Hematopoietic multipotent progenitor cell (in vitro differentiated cells): ENCODE data around the gene PCDHGA1. TPM values are rescaled to one million over a fixed set of nuclear protein-coding genes. Genes with fewer than 3 reads are reported as not detected.

Experiments used
- DNase-seq, 3 donors: peaks; one replicate each; pipeline ENCODE4 v3.0.0-alpha.2; 2011 to 2015; ENCODE audit warnings: low read depth in 2 of 3, low spot score in 2 of 3
- total RNA-seq: library from RNA; depleted of rRNA; stranded (reverse); fragments of >200 nt; gene quantifications from one replicate; pipeline ENCODE4 v1.2.3, GENCODE V29; 2012

Gene PCDHGA1
- total RNA-seq, 1 donor, result under 0.01 TPM

DNA sequence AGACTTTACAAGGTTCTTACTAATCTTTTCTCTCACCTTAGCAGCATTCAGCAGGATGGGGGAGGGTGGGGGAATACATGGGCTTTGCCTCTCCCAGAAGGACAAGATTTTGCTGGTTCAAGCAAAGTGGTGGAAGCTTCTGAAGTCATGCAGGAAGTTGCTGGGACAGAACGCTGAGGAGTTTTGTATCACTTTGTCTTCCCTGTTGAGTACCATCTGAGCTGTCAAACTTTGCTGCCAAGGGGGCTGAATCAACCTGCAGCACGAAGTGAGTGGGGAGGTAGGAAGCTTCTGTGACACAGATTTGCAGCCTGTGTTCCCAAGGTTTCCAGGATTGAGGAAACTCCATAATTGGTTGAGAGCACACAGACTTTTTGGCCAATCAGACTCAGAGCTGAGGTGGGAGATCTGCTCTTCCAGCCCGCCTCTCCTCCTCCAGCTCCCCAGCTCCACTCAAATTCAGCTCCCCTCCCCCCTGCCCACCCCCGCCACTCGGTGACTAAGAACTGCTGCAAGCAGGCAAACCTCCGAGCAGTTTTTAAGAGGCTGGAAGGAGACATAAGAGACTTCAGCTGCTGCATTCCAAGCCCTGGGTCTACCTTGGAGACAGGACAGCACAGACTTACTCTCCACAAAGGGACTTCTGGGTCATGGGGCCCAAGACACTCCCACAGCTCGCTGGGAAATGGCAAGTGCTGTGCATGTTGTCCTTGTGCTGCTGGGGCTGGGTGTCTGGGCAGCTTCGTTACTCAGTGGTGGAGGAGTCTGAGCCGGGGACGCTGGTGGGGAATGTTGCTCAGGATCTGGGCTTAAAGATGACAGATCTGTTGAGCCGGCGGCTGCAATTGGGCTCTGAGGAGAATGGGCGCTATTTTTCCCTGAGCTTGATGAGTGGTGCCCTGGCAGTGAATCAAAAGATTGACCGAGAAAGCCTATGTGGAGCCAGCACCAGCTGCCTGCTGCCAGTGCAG lies 158.6 kb downstream of the PCDHGA1 start, which contains the start of gene PCDHGC5:
Gene PCDHGC5, plus strand, starts transcription at position 491 of the 971 bp plus-strand sequence. Its CDS starts 160 bp downstream, at position 651.
- no peak for DNase-seq

DNA sequence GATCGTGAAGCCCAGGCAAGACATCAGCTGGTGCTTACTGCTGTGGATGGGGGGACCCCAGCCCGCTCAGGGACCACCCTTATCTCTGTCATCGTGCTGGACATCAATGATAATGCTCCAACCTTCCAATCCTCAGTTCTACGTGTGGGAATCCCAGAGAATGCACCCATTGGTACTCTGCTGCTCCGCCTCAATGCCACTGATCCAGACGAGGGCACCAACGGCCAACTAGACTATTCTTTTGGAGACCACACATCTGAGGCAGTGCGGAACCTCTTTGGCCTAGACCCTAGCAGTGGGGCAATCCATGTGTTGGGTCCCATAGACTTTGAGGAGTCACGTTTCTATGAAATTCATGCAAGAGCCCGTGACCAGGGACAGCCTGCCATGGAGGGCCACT lies 159.5 kb downstream of the PCDHGA1 start:
- DNase-seq, result no peak

DNA sequence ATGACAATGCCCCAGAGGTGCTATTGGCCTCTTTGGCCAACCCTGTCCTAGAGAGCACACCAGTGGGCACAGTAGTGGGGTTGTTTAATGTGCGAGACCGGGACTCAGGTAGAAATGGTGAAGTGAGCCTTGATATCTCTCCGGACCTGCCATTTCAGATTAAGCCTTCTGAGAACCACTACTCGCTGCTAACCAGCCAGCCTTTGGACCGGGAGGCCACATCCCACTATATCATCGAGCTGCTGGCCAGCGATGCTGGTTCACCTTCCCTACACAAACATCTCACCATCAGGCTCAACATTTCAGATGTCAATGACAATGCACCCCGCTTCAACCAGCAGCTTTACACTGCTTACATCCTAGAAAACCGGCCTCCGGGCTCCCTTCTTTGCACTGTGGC lies 160.0 kb downstream of the PCDHGA1 start:
- DNase-seq, result no peak

DNA sequence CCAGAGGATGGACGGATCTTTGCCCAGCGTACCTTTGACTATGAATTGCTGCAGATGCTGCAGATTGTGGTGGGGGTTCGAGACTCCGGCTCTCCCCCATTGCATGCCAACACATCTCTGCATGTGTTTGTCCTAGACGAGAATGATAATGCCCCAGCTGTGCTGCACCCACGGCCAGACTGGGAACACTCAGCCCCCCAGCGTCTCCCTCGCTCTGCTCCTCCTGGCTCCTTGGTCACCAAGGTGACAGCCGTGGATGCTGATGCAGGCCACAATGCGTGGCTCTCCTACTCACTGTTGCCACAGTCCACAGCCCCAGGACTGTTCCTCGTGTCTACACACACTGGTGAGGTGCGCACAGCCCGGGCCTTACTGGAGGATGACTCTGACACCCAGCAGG lies 160.5 kb downstream of the PCDHGA1 start:
- DNase-seq, result no peak

DNA sequence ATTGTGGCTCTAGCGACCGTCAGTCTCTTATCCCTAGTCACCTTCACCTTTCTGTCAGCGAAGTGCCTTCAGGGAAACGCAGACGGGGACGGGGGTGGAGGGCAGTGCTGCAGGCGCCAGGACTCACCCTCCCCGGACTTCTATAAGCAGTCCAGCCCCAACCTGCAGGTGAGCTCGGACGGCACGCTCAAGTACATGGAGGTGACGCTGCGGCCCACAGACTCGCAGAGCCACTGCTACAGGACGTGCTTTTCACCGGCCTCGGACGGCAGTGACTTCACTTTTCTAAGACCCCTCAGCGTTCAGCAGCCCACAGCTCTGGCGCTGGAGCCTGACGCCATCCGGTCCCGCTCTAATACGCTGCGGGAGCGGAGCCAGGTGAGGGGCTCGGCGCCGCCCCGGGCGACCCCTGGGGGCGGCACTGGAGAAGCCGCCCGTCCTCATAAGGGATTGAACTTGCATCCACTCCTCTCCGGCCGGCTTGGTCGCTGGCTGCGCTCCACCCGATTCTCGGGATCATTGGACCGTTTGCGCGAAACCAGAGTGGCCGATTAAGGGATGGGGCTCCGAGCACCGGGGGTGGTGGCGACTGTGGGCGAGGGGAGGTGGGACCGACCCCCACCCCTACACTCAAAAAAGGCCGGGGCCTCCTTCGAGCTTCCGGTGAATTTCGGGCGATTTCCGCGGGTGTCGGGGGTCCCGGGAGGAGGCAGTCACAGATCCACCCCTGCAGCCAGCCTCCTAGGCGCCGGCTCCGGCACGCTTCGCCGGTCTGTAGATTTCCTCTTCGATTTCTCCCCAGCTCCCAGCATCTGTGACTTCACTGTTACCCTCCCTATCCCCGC lies 161.2 kb downstream of the PCDHGA1 start:
- no peak for DNase-seq

DNA sequence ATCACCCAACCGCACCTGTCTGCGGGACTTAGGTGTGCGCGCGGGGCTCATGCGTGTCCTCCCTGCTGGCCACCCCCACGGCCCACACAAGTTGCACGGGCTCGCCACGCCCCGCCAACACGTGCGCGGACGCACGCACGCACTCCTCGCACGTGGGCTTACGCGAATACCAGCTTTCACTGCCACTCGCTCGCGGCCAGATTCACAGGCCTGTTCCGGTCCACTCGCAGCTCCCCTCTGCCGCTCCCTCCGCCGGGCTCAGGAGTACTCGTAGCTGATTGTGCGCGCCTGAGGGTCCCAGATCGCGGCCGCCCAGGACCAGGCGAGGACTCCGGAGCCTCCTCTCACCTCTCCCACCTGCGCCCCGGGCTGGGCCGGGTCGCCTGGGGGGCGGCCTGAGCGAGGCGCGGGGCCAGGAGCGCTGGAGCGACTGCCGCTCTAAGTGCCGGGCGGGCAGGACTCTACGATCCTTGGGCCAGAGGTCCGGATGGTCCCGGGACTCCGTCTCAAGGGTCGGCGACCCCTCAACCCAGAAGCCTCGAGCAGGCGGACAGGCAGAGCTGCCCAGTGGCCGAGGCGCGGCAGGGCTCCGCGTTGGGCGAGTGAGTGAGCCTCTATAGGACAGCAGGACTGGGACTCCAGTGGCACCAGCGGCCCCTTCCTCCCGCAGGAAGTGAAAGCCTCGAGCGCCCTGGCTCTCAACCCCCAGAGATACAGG lies 162.0 kb downstream of the PCDHGA1 start:
- peak in 1 of 3 donors; percentile 50 for DNase-seq

DNA sequence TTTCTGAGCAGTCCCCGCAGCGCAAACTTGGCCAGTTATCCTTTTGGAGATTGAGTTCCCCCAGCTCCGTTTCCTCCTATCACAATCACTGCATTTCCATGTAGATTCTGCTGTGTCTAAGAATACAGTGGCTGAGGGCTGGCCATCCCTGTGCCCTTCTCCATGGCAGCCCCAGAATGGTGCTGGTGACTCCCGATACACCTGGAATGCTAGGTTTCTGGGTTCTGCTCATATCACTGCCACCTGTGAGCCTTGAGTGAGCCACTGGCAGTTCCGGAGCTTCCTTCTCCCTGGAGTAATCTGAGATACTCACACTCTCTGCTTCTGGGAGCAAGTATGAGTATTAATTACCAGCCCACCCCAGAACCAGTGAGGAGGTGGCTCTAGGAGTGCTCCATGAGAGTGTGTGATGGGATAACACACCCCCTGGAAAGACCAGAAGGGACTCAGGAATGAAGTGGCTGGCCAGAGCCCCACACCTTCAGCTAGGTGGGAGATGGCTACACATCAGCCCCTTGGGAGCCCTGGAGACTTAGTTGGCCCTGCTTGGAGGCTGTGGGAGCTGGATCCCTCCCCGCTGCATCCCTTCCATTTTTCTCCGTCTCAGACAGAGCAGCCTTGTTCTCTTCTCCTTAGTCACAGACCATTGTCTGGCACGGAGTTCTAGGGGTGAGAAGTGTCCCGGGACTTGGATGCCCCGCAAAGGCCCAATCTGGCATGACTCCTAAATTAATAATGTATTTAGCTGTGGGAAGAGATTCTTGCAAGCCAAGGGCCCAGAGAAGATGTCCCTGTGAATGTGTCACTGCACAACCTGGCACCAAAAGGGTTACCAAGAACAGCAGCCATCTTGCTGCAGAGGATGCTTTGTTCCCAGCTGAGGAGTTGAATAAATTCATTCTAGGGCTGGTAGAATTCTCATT lies 163.4 kb downstream of the PCDHGA1 start:
- no peak for DNase-seq

DNA sequence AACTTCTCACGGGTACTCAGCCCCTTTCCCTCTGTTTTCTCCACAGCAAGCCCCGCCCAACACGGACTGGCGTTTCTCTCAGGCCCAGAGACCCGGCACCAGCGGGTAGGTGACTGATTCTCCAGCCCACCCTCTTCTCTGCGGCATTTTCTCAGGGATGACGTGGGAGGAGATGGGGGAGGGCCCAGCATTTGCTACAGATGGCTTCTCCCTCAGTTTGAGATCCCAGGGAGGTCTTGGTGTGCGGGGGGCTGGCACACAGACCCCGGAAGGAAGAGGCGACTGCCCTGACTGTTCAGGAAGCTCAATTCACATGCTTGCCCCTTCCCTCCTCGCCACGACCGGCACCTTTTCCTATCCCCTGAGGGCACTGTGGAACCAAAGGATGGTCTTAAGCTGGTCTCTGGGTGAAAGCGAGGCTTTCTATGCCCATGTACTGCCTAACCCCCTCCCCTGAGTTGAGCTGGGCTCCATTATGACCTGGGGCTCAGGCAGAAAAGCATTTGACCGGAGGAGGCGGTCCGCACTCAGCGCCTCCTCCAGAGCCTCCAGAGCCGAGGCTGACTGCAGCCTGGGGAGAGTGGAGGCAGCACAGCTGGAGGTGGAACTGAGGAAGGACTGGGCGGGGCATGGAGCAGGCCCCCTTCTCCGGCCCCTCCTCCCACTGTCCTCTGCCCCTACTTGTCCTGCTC lies 164.6 kb downstream of the PCDHGA1 start:
- no peak for DNase-seq

DNA sequence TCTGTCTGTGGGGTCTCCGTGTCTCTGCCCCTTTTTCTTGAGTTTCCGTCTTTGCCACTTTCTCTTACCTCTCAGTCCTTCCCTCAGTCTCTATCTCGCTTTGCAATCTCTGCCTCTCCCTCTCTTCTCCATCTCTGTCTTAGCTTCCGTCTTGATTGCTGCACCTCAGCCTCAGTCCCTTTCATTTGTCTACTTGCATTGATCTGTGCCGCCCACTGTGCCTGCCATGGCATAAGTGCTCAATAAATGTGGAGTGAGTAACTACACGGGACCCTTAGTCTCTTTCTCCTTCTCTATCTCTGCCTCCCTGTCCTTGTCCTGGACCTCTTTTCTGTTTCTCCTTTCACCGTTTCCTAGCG lies 165.1 kb downstream of the PCDHGA1 start:
- no peak for DNase-seq

DNA sequence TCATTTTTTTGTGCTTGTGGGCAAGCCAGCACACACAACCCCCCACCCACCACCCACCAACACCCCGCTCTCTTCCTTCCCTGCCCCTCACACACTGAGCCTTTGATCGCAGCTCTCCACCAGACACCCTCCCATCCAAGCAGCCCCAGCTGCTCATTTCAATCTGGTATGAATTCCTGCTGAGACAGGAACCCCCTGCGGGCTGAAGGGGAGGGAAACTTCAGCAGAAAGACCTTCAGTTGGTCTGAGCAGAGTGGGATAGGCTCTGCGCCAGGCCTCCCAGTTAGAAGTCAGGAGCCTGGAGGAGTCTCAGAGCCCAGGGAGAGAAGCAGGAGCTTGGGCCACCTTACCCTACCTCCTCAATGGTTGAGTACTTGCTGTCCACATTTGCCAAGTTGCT lies 165.7 kb downstream of the PCDHGA1 start:
- DNase-seq, result no peak

DNA sequence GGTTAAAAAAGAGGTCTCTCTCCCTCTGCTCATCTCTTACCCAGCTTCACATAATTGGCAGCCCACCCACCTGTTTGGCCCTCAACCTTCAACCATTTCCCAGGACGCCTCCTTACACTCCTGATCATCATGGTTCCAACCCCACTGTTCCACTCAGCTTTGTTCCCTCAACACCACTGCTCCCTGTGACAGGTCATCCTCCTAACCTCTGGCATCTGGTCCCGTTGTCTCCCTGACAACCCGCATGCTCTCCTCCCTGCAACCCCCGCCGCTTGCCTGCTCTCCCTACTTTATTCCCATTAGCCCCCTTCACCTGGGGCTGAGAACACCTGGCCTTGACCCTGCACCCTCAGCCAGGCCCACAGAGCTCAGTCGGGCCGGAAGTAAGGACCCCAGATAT lies 171.4 kb downstream of the PCDHGA1 start:
- no peak for DNase-seq

DNA sequence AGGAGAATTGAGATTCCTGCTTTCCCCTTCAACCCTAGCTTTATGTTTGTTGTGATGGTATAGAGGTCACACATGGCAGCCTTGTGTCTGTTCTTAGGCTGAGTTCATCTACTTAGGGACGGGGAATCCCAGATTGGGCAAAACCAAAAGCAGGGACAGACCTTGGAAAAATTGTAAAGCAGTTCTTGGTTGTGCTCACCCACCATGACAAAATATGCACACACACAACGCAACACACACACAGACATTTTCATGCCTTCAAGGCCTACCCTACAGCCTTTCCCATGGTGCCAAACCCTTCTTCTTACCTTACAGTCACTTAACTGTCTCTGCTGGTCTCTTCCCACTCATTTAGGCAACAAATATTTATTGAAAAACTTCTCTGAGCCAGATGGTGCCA lies 173.4 kb downstream of the PCDHGA1 start:
- DNase-seq, result no peak

DNA sequence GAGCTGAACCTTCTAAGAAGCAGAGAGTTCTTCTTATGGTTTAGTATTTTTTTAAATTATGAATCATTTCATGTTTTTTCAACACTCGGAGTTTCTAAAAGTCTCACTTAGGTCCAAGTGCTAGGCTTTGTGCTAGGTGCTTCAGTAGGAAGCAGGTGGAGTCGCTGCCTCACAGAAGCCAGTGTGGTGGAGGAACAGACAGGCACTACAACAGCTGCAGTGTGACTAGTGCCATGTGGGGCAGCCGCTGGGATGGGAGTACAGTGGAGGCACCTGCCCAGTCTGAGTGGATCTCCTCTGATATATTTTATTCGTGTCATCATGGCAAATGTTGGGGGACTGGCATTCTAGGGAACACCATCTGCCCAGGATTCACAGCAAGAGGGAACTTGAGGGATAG lies 173.9 kb downstream of the PCDHGA1 start:
- DNase-seq, result no peak

DNA sequence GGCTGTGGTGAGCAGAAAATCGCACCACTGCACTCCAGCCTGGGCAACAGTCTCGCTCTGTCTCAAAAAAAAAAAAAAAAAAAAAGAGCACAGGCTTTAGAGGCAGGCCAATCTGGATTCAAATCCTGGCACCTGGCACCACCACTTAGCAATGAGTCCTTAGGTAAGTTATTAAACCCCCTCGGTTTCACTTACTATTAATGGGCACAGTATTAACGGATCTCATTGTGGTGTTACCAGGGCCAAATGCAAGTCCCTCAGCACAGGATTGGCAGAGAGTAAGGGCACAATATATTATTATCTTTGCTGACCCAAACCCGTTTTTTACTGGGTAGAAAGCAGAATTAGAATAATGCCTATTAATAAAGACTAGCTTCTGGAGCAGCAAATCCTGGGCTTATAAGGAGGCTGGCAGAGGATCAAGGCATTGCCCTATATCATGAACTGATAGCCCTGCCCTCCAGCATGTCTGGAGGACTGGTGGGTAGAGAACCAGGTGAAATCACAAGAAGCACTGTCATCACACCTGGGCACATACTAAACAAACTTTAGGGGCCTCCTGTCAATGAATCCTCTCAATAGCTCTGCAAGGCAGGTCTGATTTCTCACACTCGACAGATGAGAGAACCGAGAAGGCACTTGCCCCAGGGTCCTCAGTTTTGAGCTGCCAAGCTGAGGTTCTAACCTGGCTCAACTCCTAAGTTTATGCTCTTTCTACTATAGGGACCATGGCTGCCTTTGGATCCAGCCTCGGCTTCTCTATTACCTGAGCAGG lies 176.3 kb downstream of the PCDHGA1 start:
- DNase-seq, result no peak

DNA sequence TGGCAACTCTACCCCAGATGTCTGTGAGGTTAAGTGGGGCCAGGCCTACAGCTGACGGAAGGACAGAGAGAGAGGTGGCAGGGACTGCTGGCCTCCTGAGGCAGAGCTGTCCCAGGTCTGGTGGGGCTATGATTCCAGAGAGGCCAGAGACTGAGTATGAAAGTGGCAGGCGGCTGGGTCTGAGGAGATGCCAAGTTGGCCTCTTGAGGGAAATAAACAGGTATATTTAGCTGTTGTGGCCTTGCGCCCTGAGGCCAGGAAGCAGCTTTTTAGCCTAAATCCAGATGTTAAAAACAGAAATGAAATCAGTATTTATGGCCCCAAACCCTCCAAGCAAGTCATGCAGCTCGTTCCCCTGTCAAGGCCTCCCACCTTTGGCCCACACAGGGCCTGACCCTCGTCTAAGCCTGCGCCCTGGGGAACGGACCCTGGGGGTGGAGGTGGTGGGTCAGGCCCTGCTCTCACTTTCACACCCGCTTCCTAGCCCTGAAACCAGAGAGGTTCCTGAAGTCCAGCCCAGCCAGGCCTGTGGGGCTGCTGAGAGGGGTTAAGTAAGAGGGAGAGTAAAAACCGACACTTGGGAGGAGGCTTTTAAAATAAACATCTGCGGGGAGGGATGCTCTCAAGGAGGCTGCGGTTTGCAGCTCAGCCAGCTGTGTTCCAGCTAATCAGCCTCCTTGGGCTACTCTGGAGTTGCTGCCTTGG lies 177.2 kb downstream of the PCDHGA1 start:
- no peak for DNase-seq

DNA sequence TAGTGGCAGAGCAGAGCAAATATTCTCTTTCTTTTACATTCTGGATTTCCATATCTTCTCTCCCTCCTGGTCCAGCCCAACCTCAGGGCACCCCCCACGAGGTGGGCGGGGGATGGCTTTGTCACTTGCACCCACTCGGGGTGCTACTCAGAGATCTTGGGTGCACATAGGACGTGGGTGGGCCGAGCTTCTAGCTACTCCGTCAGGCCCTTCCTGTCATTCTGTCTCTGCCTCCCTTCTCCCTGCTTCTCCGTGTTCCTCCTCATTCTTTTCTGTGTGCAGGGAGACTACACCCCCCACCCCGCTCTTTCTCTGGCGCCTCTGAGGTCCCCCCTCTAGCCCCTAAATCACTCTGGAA lies 178.1 kb downstream of the PCDHGA1 start:
- DNase-seq, result no peak

DNA sequence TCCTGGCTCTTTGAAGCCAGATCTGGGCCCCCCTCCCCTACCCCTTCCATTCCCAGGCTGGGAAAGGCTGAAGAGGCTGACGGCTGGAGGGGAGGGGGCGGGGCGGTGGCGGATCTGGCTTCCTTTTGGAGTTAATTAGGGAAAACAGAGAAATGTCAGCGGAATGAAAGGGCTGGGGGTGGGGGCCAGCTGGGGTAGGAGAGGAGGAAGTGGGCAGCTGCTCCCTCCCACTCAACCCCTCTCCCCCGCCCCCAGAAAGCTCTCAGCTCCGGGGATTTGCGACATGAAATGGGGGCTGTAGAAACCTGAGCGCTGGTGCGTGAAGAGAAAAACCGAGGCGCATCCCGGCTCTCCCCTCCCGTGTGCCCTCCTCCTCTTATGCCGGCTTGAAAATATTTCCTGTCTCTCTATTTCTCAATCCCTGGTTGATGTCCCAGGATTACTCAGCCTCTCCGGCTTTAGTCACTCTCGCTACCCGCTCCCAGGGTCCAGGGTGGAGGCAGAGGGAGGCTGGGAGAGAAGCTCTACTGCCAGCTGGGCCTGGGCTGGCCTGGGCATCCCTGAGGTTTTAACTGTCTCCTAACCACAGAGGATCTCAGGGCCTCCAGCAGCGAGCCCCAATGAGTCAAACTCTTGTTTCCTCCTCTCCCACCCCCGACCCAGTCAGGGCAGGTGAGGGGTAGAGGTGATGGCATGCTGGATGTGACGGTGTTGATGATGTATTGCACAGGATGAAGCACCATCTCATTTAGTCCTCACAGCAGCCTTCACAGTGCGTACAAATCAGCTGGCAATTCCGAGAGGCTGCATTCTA lies 178.7 kb downstream of the PCDHGA1 start:
- no peak for DNase-seq
